Measurements from ENCODE around the gene ZNF518B. TPM values are rescaled to one million over a fixed set of nuclear protein-coding genes. Genes with fewer than 3 reads are reported as not detected.
A peak's percentile ranks its signal among the peaks of the same experiment; 100 is the strongest.

ZNF518B gene
- total RNA-seq, 1 experiment from 2014 or later, result 18.4 TPM

GRCh38 chr4:10480616-10481015 lies 23.4 kb upstream of the ZNF518B start (continued):
- no peak for TF ChIP-seq ARID4B (CRISPR knock-in tag; IDR thresholded peaks at IDR 0.05; ENCODE audit: borderline replicate concordance)
- no peak for TF ChIP-seq ZNF396 (CRISPR knock-in tag; IDR thresholded peaks at IDR 0.05; ENCODE audit: borderline replicate concordance)
- TF ChIP-seq CBFB (CRISPR knock-in tag; IDR thresholded peaks at IDR 0.05; ENCODE audit: low read depth), result no peak
- TF ChIP-seq ZMAT4 (CRISPR knock-in tag; IDR thresholded peaks at IDR 0.05), result no peak
- TF ChIP-seq MYBL2 (CRISPR knock-in tag; IDR thresholded peaks at IDR 0.05), result no peak
- no peak for TF ChIP-seq PREB (CRISPR knock-in tag; IDR thresholded peaks at IDR 0.05; ENCODE audit: borderline replicate concordance)
- no peak for TF ChIP-seq GRHL2 (CRISPR knock-in tag; IDR thresholded peaks at IDR 0.05; ENCODE audit: insufficient replicate concordance, severe bottlenecking)
- TF ChIP-seq ZNF423 (CRISPR knock-in tag; IDR thresholded peaks at IDR 0.05), result no peak
- TF ChIP-seq CDX4 (CRISPR knock-in tag; IDR thresholded peaks at IDR 0.05; ENCODE audit: borderline replicate concordance), result no peak
- TF ChIP-seq ELF4 (CRISPR knock-in tag; IDR thresholded peaks at IDR 0.05; ENCODE audit: low read depth), result no peak

GRCh38 chr4:10478621-10479020 lies 21.4 kb upstream of the ZNF518B start:
- TF ChIP-seq ZNF281 (CRISPR knock-in tag; IDR thresholded peaks at IDR 0.05), result no peak
- no peak for TF ChIP-seq HMGXB4 (CRISPR knock-in tag; IDR thresholded peaks at IDR 0.05)
- TF ChIP-seq RELA (CRISPR knock-in tag; IDR thresholded peaks at IDR 0.05; ENCODE audit: borderline replicate concordance), result no peak
- TF ChIP-seq EMX1 (CRISPR knock-in tag; IDR thresholded peaks at IDR 0.05), result no peak
- no peak for TF ChIP-seq CREM (CRISPR knock-in tag; IDR thresholded peaks at IDR 0.05)
- TF ChIP-seq ZNF423 (CRISPR knock-in tag; IDR thresholded peaks at IDR 0.05), result no peak
- TF ChIP-seq ZNF317 (CRISPR knock-in tag; IDR thresholded peaks at IDR 0.05; ENCODE audit: borderline replicate concordance, low read depth), result no peak
- no peak for TF ChIP-seq FOXJ3 (CRISPR knock-in tag; IDR thresholded peaks at IDR 0.05; ENCODE audit: borderline replicate concordance)
- TF ChIP-seq USF1 (CRISPR knock-in tag; IDR thresholded peaks at IDR 0.05), result no peak
- TF ChIP-seq GTF2I (CRISPR knock-in tag; conservative IDR thresholded peaks at IDR 0.05), result no peak
- TF ChIP-seq SMAD4 (CRISPR knock-in tag; IDR thresholded peaks at IDR 0.05), result no peak
- TF ChIP-seq ZNF121 (CRISPR knock-in tag; IDR thresholded peaks at IDR 0.05), result no peak
- no peak for TF ChIP-seq FOXP1 (CRISPR knock-in tag; IDR thresholded peaks at IDR 0.05; ENCODE audit: borderline replicate concordance)
- no peak for TF ChIP-seq ZNF512 (CRISPR knock-in tag; IDR thresholded peaks at IDR 0.05; ENCODE audit: borderline replicate concordance)
- DNase-seq (ENCODE audit: low spot score) (no peak), ATAC-seq (peak; percentile 44)
- POLR2A ChIA-PET, result no interaction called here
- no peaks in the 10 kb centered on the region for H3K36me3 Mint-ChIP-seq
- CTCF ChIA-PET, result interaction anchor here (1.0 to 3.4 kb wide), 3 partner anchors 17 to 310 kb away, joined by 3 to 20 read pairs (median 5); no protein-coding TSS in a partner anchor
- no peak overlapping the region for H3K4me3 Mint-ChIP-seq
- H3K27ac Mint-ChIP-seq, result no peak overlapping the region
- H3K4me1 Mint-ChIP-seq, result peaks cover 10% of the 10 kb centered on the region
- no peaks in the 10 kb centered on the region; the same call in 1 of the 2 replicates for H3K27me3 Mint-ChIP-seq (ENCODE audit: low read depth)
- H3K9me3 Mint-ChIP-seq, result no peaks in the 10 kb centered on the region; the same call in 1 of the 2 replicates
